K562 treated with DMSO at 1 percent for 12 hours (cell line): ENCODE results near the gene HNRNPL. TPM values are rescaled to one million over a fixed set of nuclear protein-coding genes. Genes with fewer than 3 reads are reported as not detected.

ENCODE experiments used
- total RNA-seq: library from RNA; unstranded; fragments of 300-600 nt; gene quantifications from 2 replicates; pipeline ENCODE4 v1.2.3, GENCODE V29; 2022; ENCODE audit not compliant: insufficient read depth

Gene HNRNPL
- total RNA-seq = 265 and 395 TPM in 2 replicates

GRCh38 chr19:38849860-38850435 lies at the start of gene HNRNPL:
HNRNPL (minus strand) TSS chr19:38849986; CDS start chr19:38849966, 20 bp downstream.

DNA sequence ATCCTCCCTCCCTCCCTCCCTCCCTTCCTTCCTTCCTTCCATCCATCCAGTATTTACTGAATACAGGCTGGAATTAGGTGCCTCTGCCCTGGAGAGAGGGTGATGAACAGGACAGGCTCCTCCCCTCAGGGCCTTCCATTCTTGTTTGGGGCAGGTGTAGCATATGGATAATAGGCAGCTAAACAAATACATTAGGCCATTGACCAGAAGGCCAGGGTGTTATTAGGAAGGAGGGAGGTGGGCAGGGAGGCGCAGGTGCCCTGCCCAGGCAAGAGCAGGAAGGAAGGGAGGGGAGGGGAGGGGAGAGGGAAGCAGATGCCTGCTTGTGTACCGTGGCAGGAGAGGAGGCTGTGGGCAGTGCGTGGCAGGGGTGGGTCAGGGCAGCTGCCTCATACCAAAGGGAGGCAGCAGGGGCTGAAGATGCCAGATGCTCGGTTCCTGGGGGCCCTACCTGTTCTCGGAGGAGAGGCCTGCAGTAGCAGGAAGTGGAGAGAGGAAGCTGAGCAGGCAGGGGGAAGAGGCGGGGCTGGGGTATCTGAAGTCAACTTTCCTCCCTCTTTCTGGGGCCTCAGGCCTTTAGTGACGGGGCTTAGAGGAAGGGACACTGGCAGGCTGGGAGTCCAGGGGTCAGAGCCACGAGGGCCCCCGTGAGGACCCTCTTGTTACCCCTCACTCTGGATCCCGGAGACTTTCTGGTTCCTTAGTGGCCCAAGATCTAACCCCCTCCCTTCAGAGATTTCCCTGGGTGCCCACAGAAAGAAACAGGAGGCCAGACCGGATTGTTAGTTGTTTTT lies 28.2 kb upstream of the HNRNPL start, which contains the start of gene RINL:
TSS of gene RINL (minus strand) at position 495 of the 794 bp plus-strand sequence. CDS start 1,533 bp downstream, outside the sequence.

GRCh38 chr19:38812841-38813320 lies 36.9 kb downstream of the HNRNPL start, which contains the start of gene LGALS4:
LGALS4 (minus strand) TSS chr19:38812945; CDS start chr19:38812886, 59 bp downstream.

GRCh38 chr19:38788478-38789243 lies 61.1 kb downstream of the HNRNPL start, which contains the start of gene LGALS7B:
LGALS7B (plus strand) TSS chr19:38789200; CDS start chr19:38789227, 27 bp downstream.

Other genes starting within 250 kb of the HNRNPL start
- 0.46 TPM in 1 of 2 replicates, not detected in the other for gene MAP4K1, start 232.0 kb downstream of the HNRNPL start, total RNA-seq
- 599 and 724 TPM in 2 replicates for gene EIF3K, start 230.8 kb downstream of the HNRNPL start, total RNA-seq
- 213 and 290 TPM in 2 replicates for gene ACTN4, start 202.3 kb downstream of the HNRNPL start, total RNA-seq
- 1.4 TPM in 1 of 2 replicates, not detected in the other for gene CAPN12, start 105.5 kb downstream of the HNRNPL start, total RNA-seq
- not detected in 2 replicates for gene LGALS7, start 76.5 kb downstream of the HNRNPL start, total RNA-seq
- not detected in 2 replicates for gene LGALS7B, start 60.8 kb downstream of the HNRNPL start, total RNA-seq
- 13.7 TPM in 1 of 2 replicates, not detected in the other for gene LGALS4, start 37.0 kb downstream of the HNRNPL start, total RNA-seq
- gene ECH1, start 18.2 kb downstream of the HNRNPL start, total RNA-seq = 222 and 244 TPM in 2 replicates
- 6.4 and 7.8 TPM in 2 replicates for gene RINL, start 28.3 kb upstream of the HNRNPL start, total RNA-seq
- gene SIRT2, start 49.6 kb upstream of the HNRNPL start, total RNA-seq = 92.8 and 102 TPM in 2 replicates
- 23.6 and 27.6 TPM in 2 replicates for gene NFKBIB, start 50.0 kb upstream of the HNRNPL start, total RNA-seq
- gene CCER2, start 62.2 kb upstream of the HNRNPL start, total RNA-seq = not detected in 2 replicates
- 18.2 and 19.6 TPM in 2 replicates for gene SARS2, start 80.8 kb upstream of the HNRNPL start, total RNA-seq
- 71.4 and 112 TPM in 2 replicates for gene MRPS12, start 81.0 kb upstream of the HNRNPL start, total RNA-seq
- gene FBXO17, start 125.8 kb upstream of the HNRNPL start, total RNA-seq = 22.5 and 27.5 TPM in 2 replicates
- 5.7 and 12.4 TPM in 2 replicates for gene FBXO27, start 182.6 kb upstream of the HNRNPL start, total RNA-seq
- not detected in 2 replicates for gene ACP7, start 234.4 kb upstream of the HNRNPL start, total RNA-seq